Sigmoid colon (tissue), 4 donors: ENCODE measurements around the gene SPAST.

Source experiments
- CTCF ChIP-seq, 4 experiments: fragments of 450-650 bp in 3 of 4; fragments of 200-600 bp in 1 of 4; IDR thresholded peaks; one replicate each; pipeline ENCODE4 v1.5.1; 2016 to 2019; ENCODE audit warnings: antibody characterized with exemption in 4 of 4, mild to moderate bottlenecking in 3 of 4, moderate library complexity in 2 of 4
- EP300 ChIP-seq, 4 donors: sonication (generic); formaldehyde crosslinking; IDR thresholded peaks; one replicate each; pipeline ENCODE4 v1.6.1; 2017; ENCODE audit warnings: antibody characterized with exemption in 4 of 4
- POLR2A ChIP-seq, 2 donors: fragments of 450-650 bp; IDR thresholded peaks; one replicate each; pipeline ENCODE4 v1.6.1; 2016; ENCODE audit warnings: antibody characterized with exemption in 2 of 2, mild to moderate bottlenecking in 2 of 2, moderate library complexity in 2 of 2
- POLR2AphosphoS5 ChIP-seq, 4 donors: sonication (generic); formaldehyde crosslinking; IDR thresholded peaks; one replicate each; pipeline ENCODE4 v1.6.1; 2017; ENCODE audit warnings: antibody characterized with exemption in 4 of 4

GRCh38 chr2:32063310-32064020, at the start of gene SPAST:
- peak; percentile 66 to 79 (median 74) for TF ChIP-seq CTCF (IDR thresholded peaks at IDR 0.05)
- TF ChIP-seq POLR2A (IDR thresholded peaks at IDR 0.05) = peak in 1 of 2 donors; percentile 30
- TF ChIP-seq EP300 (IDR thresholded peaks at IDR 0.05) = peak in 1 of 4 donors; percentile 17
- TF ChIP-seq POLR2AphosphoS5 (IDR thresholded peaks at IDR 0.05) = peak; percentile 25 to 85 (median 74)
